ENCODE results near the gene GRK6. TPM values are rescaled to one million over a fixed set of nuclear protein-coding genes. Genes with fewer than 3 reads are reported as not detected.

Gene GRK6
- total and polyA plus RNA-seq, 9 of the 15 experiments (the other 6 are each of a cell fraction or from before 2014, with no cell fraction given), result 0.63 to 122 (median 44.5) TPM

DNA sequence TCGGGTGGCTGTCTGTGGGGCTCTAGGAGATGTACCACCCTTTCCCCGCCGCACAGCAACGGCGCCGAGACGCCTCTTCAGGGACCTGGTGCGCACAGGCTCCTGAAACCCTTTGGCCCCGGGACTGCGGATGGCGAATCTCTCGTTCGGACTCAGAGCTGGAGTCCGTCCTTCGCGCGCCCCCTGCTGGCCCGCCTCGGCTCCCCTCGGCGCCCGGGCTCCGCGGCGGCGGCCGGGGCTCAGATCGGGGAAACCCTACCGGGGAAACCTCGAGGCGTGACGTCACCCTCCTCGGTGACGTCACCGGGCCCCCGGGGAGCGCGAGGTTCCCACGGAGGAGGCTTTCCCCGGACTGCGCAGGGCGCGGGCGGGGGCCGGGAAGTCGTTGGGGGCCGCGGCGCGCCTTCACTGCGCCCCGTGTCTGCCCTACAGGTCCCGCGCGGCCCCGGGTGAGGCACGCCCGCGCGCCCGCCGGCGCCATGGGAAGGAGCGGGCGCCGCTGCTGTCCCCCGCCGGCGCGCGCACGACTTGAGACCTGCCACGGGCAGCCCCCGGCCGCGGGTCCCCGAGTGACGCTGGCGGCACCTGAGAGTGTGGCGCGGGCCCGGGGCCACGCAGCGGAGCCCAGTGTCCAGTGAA is 28.0 kb downstream of the GRK6 start (continued):
- TF ChIP-seq, protein P1, sequence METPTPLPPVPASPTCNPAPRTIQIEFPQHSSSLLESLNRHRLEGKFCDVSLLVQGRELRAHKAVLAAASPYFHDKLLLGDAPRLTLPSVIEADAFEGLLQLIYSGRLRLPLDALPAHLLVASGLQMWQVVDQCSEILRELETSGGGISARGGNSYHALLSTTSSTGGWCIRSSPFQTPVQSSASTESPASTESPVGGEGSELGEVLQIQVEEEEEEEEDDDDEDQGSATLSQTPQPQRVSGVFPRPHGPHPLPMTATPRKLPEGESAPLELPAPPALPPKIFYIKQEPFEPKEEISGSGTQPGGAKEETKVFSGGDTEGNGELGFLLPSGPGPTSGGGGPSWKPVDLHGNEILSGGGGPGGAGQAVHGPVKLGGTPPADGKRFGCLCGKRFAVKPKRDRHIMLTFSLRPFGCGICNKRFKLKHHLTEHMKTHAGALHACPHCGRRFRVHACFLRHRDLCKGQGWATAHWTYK (CRISPR knock-in tag; IDR thresholded peaks at IDR 0.05), result peak; percentile 56; the same call in 1 of the 2 replicates
- no peak for TF ChIP-seq HNRNPUL1 (IDR thresholded peaks at IDR 0.05; ENCODE audit: low read length)
- TF ChIP-seq NFRKB (IDR thresholded peaks at IDR 0.05; ENCODE audit: low read depth), result no peak
- TF ChIP-seq NCOA1 (IDR thresholded peaks at IDR 0.05; ENCODE audit: low read depth), result no peak
- no peak for TF ChIP-seq PCBP1 (IDR thresholded peaks at IDR 0.05; ENCODE audit: low read depth, low read length, poor library complexity, severe bottlenecking)
- no peak for TF ChIP-seq BRF1 (IDR thresholded peaks at IDR 0.05; ENCODE audit: borderline replicate concordance, extremely low read depth, insufficient read length)
- TF ChIP-seq RHOXF2B (CRISPR knock-in tag; conservative IDR thresholded peaks at IDR 0.05), result no peak
- no peak for TF ChIP-seq EZH2 (IDR thresholded peaks at IDR 0.05; ENCODE audit: borderline replicate concordance, low read depth, low read length)
- TF ChIP-seq ZNF12 (CRISPR knock-in tag; IDR thresholded peaks at IDR 0.05), result no peak
- peak in 1 of 2 experiments; percentile 90; a peak in 2 of 4 replicates for TF ChIP-seq NONO (IDR thresholded peaks at IDR 0.05; ENCODE audit: low read depth in 2 of 2, low read length in 1 of 2)
- TF ChIP-seq, protein P2, sequence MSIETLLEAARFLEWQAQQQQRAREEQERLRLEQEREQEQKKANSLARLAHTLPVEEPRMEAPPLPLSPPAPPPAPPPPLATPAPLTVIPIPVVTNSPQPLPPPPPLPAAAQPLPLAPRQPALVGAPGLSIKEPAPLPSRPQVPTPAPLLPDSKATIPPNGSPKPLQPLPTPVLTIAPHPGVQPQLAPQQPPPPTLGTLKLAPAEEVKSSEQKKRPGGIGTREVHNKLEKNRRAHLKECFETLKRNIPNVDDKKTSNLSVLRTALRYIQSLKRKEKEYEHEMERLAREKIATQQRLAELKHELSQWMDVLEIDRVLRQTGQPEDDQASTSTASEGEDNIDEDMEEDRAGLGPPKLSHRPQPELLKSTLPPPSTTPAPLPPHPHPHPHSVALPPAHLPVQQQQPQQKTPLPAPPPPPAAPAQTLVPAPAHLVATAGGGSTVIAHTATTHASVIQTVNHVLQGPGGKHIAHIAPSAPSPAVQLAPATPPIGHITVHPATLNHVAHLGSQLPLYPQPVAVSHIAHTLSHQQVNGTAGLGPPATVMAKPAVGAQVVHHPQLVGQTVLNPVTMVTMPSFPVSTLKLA (conservative IDR thresholded peaks at IDR 0.05), result peak in 1 of 2 experiments; percentile 48; a peak in 1 of 4 replicates
- TF ChIP-seq, protein P3, sequence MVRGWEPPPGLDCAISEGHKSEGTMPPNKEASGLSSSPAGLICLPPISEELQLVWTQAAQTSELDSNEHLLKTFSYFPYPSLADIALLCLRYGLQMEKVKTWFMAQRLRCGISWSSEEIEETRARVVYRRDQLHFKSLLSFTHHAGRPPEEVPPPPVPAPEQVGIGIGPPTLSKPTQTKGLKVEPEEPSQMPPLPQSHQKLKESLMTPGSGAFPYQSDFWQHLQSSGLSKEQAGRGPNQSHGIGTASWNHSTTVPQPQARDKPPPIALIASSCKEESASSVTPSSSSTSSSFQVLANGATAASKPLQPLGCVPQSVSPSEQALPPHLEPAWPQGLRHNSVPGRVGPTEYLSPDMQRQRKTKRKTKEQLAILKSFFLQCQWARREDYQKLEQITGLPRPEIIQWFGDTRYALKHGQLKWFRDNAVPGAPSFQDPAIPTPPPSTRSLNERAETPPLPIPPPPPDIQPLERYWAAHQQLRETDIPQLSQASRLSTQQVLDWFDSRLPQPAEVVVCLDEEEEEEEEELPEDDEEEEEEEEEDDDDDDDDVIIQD (CRISPR knock-in tag; IDR thresholded peaks at IDR 0.05), result no peak
- TF ChIP-seq PHB (CRISPR knock-in tag; IDR thresholded peaks at IDR 0.05), result no peak
- TF ChIP-seq, protein P4, sequence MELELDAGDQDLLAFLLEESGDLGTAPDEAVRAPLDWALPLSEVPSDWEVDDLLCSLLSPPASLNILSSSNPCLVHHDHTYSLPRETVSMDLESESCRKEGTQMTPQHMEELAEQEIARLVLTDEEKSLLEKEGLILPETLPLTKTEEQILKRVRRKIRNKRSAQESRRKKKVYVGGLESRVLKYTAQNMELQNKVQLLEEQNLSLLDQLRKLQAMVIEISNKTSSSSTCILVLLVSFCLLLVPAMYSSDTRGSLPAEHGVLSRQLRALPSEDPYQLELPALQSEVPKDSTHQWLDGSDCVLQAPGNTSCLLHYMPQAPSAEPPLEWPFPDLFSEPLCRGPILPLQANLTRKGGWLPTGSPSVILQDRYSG (tag; conservative IDR thresholded peaks at IDR 0.05; ENCODE audit: low read depth), result peak; percentile 50; the same call in 1 of the 2 replicates
- TF ChIP-seq, protein P5, sequence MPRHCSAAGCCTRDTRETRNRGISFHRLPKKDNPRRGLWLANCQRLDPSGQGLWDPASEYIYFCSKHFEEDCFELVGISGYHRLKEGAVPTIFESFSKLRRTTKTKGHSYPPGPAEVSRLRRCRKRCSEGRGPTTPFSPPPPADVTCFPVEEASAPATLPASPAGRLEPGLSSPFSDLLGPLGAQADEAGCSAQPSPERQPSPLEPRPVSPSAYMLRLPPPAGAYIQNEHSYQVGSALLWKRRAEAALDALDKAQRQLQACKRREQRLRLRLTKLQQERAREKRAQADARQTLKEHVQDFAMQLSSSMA (CRISPR knock-in tag; IDR thresholded peaks at IDR 0.05), result no peak
- TF ChIP-seq ADNP (tag; IDR thresholded peaks at IDR 0.05), result no peak
- TF ChIP-seq RBM39 (optimal IDR thresholded peaks at IDR 0.05; ENCODE audit: low read depth, low read length), result no peak
- TF ChIP-seq KDM2B (CRISPR knock-in tag; IDR thresholded peaks at IDR 0.05), result peak; percentile 73; the same call in 1 of the 2 replicates
- TF ChIP-seq TCF7 (IDR thresholded peaks at IDR 0.05; ENCODE audit: borderline replicate concordance), result no peak
- TF ChIP-seq ZZZ3 (IDR thresholded peaks at IDR 0.05), result no peak
- no peak for TF ChIP-seq SPI1 (IDR thresholded peaks at IDR 0.05; ENCODE audit: borderline replicate concordance, low read depth, low read length)
- no peak for TF ChIP-seq GATAD2A (IDR thresholded peaks at IDR 0.05)
- TF ChIP-seq KLF16 (IDR thresholded peaks at IDR 0.05), result no peak
- TF ChIP-seq ETV1 (tag; conservative IDR thresholded peaks at IDR 0.05; ENCODE audit: low read depth), result no peak
- no peak for TF ChIP-seq XRCC3 (IDR thresholded peaks at IDR 0.05)

Measured in K562 (cell line).